Bronchial epithelial cell (primary cell): ENCODE measurements around the gene CA7. TPM values are rescaled to one million over a fixed set of nuclear protein-coding genes. Genes with fewer than 3 reads are reported as not detected.

Experiments
- DNase-seq: peaks from one replicate; pipeline ENCODE4 v3.0.0-alpha.2; 2010; ENCODE audit warnings: low read depth
- FAIRE-seq: peaks from 2 replicates; lab custom pipeline; 2011; peaks lifted over from hg19 to GRCh38; lab: Jason Lieb, UNC
- H3K27me3 ChIP-seq: 2 replicates; pipeline ENCODE4 v1.5.1; 2011; ENCODE audit warnings: low read length; ENCODE audit not compliant: control insufficient read depth, insufficient read depth
- H3K36me3 ChIP-seq: 2 replicates; pipeline ENCODE4 v1.5.1; 2011; ENCODE audit warnings: low read length; ENCODE audit not compliant: control insufficient read depth, insufficient read depth
- H3K4me3 ChIP-seq: 2 replicates; pipeline ENCODE4 v1.5.1; 2011; ENCODE audit warnings: mild to moderate bottlenecking, low read depth, low read length, control low read depth
- total RNA-seq: library from RNA; depleted of rRNA; stranded (reverse); fragments of >200 nt; gene quantifications from 2 replicates; pipeline ENCODE4 v1.2.1, GENCODE V29; 2014
- TF ChIP-seq, protein P1 (sequence below): IDR thresholded peaks from 2 replicates; pipeline ENCODE4 v1.5.1; 2011; ENCODE audit warnings: mild to moderate bottlenecking, moderate library complexity, low read length, control low read depth, inconsistent platforms; ENCODE audit not compliant: insufficient read depth, severe bottlenecking

Gene CA7
- total RNA-seq, 1 donor from 2014 or later = not detected

DNA sequence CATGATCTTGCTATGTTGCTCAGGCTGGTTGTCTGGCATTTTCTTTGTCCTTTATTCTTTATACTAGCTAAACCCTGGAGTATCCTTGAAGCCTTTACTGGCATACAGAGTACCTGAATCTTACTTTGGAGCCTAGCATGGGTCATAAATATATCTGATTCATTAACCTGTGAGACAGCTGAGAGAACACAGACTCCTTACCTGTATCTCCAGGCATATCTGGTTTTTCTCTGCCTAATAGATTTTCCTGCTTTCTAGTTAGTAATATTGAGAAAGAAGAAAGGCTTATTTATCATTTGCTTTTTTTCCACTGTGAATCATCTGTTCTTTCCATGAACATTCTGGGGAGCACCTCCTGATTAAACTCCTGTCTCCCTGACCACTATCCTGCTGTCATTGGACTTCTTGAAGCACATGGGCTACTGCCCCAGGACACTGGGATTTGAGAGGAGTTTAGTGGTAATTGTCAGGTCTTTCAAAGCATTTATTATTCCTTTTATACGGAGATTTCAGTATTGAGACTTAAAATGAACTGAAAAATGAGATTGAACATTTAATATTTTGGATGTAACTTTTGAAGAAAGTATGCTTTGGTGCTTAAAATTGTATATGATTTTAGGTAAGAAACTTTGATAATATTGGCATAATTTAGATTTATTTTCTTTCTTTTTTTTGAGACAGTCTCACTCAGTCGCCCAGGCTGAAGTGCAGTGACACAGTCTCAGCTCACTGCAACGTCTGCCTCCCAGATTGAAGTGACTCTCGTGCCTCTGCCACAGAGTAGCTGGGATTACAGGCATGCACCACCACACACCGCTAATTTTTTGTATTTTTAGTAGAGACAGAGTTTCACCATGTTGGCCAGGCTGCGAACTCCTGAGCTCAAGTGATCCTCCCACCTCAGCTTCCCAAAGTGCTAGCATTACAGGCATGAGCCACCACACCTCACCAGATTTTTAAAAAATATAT lies 44.7 kb downstream of the CA7 start:
- FAIRE-seq (no peak), DNase-seq (no peak)

DNA sequence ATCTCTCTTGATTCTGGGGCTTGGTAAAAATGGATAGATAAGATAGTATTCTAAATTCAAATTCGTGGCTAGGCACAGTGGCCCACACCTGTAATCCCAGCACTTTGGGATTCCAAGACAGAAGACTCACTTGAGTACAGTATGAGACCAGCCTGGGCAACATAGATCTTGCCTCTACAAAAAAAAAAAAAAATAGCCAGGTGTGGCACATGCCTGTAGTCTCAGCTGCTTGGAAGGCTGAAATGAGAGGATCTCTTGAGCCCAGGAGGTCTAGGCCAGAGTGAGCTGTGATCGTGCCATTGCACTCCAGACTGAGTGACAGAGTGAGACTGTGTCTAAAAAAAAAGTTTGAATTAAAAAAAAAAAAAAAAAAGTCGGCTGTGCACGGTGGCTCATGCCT lies 45.4 kb downstream of the CA7 start:
- TF ChIP-seq, protein P1, sequence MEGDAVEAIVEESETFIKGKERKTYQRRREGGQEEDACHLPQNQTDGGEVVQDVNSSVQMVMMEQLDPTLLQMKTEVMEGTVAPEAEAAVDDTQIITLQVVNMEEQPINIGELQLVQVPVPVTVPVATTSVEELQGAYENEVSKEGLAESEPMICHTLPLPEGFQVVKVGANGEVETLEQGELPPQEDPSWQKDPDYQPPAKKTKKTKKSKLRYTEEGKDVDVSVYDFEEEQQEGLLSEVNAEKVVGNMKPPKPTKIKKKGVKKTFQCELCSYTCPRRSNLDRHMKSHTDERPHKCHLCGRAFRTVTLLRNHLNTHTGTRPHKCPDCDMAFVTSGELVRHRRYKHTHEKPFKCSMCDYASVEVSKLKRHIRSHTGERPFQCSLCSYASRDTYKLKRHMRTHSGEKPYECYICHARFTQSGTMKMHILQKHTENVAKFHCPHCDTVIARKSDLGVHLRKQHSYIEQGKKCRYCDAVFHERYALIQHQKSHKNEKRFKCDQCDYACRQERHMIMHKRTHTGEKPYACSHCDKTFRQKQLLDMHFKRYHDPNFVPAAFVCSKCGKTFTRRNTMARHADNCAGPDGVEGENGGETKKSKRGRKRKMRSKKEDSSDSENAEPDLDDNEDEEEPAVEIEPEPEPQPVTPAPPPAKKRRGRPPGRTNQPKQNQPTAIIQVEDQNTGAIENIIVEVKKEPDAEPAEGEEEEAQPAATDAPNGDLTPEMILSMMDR = no peak
- H3K4me3 ChIP-seq = no peak overlapping the region
- no peak for FAIRE-seq
- peaks cover 9% of the 10 kb centered on the region for H3K36me3 ChIP-seq
- H3K27me3 ChIP-seq = no peaks in the 10 kb centered on the region
- DNase-seq = no peak

More for the DNA sequence above, 44.7 kb downstream of the CA7 start:
- H3K4me3 ChIP-seq = no peak overlapping the region
- H3K27me3 ChIP-seq = no peaks in the 10 kb centered on the region
- H3K36me3 ChIP-seq = peaks cover 10% of the 10 kb centered on the region
- TF ChIP-seq, protein P1 = no peak

DNA sequence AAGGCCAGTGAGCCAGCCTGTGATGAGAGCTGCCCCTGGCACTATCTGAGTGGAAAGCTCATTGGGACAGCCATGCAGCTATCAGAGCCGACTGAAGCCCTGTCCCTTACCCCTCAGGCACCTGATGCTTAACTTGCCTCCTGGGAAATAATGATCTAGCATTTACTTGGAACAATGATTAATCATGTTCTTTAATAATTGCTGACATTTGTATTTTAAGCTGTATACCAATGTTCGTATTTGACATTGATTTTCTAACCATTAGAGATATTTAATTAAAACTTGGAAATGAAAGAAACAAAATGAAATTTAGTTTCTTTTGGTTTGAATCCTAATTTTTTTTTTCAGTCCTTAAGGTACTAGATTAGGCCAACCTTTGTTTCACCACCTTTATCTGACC lies 46.6 kb downstream of the CA7 start:
- Histone ChIP-seq H3K4me3 (no peak overlapping the region), H3K27me3 (no peaks in the 10 kb centered on the region), H3K36me3 (peaks cover under 1% of the 10 kb centered on the region)
- TF ChIP-seq, protein P1 = no peak
- FAIRE-seq = no peak
- no peak for DNase-seq

DNA sequence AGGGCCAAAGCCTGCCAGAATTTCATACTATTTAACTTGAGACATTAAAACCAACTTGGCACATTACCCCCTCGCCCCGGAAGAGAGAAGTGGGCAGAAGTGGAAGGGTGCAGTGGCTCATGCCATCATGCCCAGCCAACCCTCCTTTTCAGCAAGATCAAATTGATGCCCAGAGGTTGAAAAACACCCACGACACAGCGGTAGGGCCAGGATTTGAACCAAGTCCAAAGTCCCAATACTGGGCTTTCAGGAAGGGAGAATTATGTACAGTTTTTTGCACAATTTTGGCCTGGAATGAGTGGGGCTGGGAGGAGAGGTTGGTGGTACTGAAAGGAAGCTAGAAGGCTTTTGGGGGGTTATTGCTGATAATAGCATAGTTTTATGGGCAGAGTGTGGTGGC lies 47.1 kb downstream of the CA7 start:
- no peaks in the 10 kb centered on the region for H3K36me3 ChIP-seq
- no peak overlapping the region for H3K4me3 ChIP-seq
- TF ChIP-seq, protein P1 = no peak
- DNase-seq = no peak
- H3K27me3 ChIP-seq = no peaks in the 10 kb centered on the region
- no peak for FAIRE-seq

DNA sequence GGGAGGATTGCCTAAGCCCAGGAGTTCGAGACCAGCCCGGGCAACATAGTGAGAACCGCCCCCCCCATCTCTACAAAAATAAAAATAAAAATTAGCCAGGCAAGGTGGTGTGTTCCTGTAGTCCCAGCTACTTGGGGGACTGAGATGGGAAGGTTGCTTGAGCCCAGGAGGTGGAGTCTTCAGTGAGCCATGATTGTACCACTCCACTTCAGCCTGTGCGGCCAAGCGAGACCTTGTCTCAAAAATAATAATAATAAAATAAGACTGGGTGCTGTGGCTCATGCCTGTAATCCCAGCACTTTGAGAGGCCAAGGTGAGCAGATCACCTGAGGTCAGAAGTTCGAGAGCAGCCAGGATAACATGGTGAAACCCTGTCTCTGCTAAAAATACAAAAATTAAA lies 47.6 kb downstream of the CA7 start:
- TF ChIP-seq, protein P1 = no peak
- FAIRE-seq = no peak

DNA sequence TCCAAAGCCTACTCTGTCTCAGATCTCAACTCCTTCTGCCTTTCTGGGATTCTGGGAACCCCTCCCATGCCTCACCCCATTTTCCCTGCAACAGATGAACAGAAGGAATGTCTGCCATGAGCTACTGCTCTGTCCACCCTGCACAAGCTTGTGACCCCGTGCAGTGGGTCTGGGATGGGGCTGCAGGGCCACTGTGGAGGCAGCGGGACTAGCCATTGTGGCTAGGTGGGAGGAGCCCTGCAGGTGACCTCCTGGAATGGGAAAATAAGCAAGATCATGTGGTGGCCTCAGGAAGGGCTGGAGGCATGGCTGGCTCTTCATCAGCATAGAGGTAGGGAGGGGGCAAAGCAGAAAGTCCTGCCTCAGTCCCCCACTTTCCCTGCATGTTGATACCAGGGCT lies 49.8 kb downstream of the CA7 start:
- Histone ChIP-seq H3K4me3 (no peak overlapping the region), H3K27me3 (no peaks in the 10 kb centered on the region), H3K36me3 (no peaks in the 10 kb centered on the region)
- FAIRE-seq (no peak), DNase-seq (no peak)
- TF ChIP-seq, protein P1 = no peak

More for the DNA sequence above, 47.6 kb downstream of the CA7 start:
- Histone ChIP-seq H3K27me3 (no peaks in the 10 kb centered on the region), H3K4me3 (no peak overlapping the region), H3K36me3 (no peaks in the 10 kb centered on the region)
- DNase-seq = no peak
